Calu3 (cell line): Measurements from ENCODE around the gene GDF2. TPM values are rescaled to one million over a fixed set of nuclear protein-coding genes. Genes with fewer than 3 reads are reported as not detected.

Experiments used
- BruUV-seq: library from RNA; stranded (reverse); fragments of 400-500 nt; replicated peaks from 2 replicates; lab custom pipeline; 2021; lab: Mats Ljungman, UMichigan
- CTCF ChIA-PET: fragments of 300-600 bp; sonication (Branson Sonifier 250); formaldehyde crosslinking; loops from one replicate; lab custom pipeline; 2022; ENCODE audit warnings: antibody characterized with exemption; lab: Charles Lee
- DNase-seq: peaks from one replicate; pipeline ENCODE4 v3.0.0; 2022
- H3K27ac Mint-ChIP-seq: one replicate; pipeline ENCODE4 v1.8.0; 2022; ENCODE audit warnings: mixed read lengths; ENCODE audit not compliant: unreplicated experiment
- H3K27me3 Mint-ChIP-seq: one replicate; pipeline ENCODE4 v1.8.0; 2022; ENCODE audit warnings: mixed read lengths; ENCODE audit not compliant: unreplicated experiment
- H3K36me3 Mint-ChIP-seq: one replicate; pipeline ENCODE4 v1.8.0; 2022; ENCODE audit warnings: mild to moderate bottlenecking, moderate library complexity, mixed read lengths; ENCODE audit not compliant: insufficient read depth, unreplicated experiment
- H3K4me1 Mint-ChIP-seq: one replicate; pipeline ENCODE4 v1.8.0; 2022; ENCODE audit warnings: mild to moderate bottlenecking, low read depth, mixed read lengths; ENCODE audit not compliant: unreplicated experiment
- H3K4me3 Mint-ChIP-seq: one replicate; pipeline ENCODE4 v1.8.0; 2022; ENCODE audit warnings: mild to moderate bottlenecking, low read depth, moderate library complexity, mixed read lengths; ENCODE audit not compliant: unreplicated experiment
- H3K9me3 Mint-ChIP-seq: one replicate; pipeline ENCODE4 v1.8.0; 2022; ENCODE audit warnings: low read depth, mixed read lengths; ENCODE audit not compliant: unreplicated experiment
- CTCF ChIP-seq: fragments of 200-600 bp; IDR thresholded peaks from one replicate; pipeline ENCODE4 v1.8.0; 2022; ENCODE audit warnings: antibody characterized with exemption; ENCODE audit not compliant: unreplicated experiment
- intact Hi-C: fragments of 100-400 bp; cut with micrococcal nuclease; formaldehyde crosslinking; loops from one replicate; pipeline ENCODE4 v1.10.0; 2022; ENCODE audit not compliant: unreplicated experiment
- total RNA-seq: library from RNA; stranded (reverse); gene quantifications from 2 replicates; pipeline ENCODE4 v1.2.3, GENCODE V29; 2022

GDF2 gene
- total RNA-seq, 1 experiment from 2014 or later: not detected

DNA sequence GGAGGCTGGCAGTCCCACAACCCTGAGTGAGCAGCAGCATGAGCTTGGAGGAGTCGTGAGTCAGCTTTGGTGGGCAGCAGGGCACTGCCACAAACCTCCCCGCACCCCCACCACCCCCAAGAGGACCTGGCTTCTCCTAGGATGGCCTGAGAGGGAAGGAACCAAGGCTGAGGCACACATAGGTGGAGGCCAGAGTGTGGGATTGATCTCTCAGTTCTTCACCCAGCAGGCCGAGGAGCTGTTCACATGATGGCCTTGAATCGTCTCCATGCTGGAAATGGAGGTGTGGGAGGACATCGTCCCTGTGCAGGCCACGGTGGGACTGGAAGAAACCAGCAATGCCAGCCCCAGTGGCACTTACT is 39.6 kb upstream of the GDF2 start:
- CTCF ChIA-PET: no interaction called here
- no peak for TF ChIP-seq CTCF
- H3K9me3 Mint-ChIP-seq: no peaks in the 10 kb centered on the region
- no peaks in the 10 kb centered on the region for H3K4me1 Mint-ChIP-seq
- no peak for DNase-seq
- H3K27me3 Mint-ChIP-seq: peaks cover 83% of the 10 kb centered on the region
- H3K4me3 Mint-ChIP-seq: no peak overlapping the region
- no peak overlapping the region for H3K27ac Mint-ChIP-seq
- intact Hi-C loops: no loop called here
- BruUV-seq: no TSS peak
- no peaks in the 10 kb centered on the region for H3K36me3 Mint-ChIP-seq

DNA sequence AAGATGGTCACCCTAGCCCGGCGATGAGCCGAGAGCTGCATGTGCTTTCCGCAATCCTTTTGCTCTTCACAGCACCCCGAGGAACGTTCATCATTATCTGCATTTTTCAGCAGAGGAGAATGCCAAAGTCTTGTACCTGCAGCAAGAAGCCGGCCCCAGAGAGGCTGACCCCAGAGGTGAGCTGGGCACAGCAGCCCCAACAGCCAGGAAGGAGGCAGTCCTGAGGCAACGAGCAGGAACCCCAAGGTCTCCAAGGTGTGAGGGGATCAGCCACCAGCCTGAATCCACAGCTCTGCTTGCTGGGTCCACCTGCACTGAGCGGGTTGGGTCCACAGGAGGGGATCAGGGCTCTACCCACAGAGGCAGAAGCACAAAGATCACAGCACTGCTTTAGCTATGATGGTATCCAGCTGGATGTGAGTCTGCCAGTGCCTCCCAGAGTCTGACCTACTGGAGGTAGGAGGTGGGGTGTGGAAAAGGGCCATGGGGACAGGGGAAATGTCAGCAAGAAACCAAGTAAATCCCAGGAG is 39.1 kb upstream of the GDF2 start:
- H3K4me1 Mint-ChIP-seq: no peaks in the 10 kb centered on the region
- TF ChIP-seq CTCF: no peak
- intact Hi-C loops: no loop called here
- no peak for DNase-seq
- CTCF ChIA-PET: no interaction called here
- no peaks in the 10 kb centered on the region for H3K36me3 Mint-ChIP-seq
- H3K4me3 Mint-ChIP-seq: no peak overlapping the region
- no peaks in the 10 kb centered on the region for H3K9me3 Mint-ChIP-seq
- H3K27me3 Mint-ChIP-seq: peaks cover 83% of the 10 kb centered on the region
- no TSS peak for BruUV-seq
- no peak overlapping the region for H3K27ac Mint-ChIP-seq

DNA sequence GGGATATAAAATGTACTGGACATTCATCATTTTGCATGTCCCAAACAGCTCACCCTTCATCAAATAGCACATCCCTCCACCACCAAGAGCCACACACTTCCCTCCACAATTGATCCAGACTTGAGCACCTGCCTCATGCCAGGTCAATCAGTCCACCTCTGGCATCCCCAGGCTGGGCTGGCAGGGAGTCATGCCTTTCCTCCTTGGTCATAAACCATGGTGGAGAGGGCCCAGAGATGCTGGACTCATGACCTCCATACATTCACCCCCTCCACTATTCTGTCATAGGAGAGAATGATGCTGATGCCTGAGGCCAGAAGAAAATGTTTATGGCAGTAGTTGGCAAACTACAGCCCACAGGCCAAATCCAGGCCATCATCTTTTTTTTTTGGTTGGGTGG is 38.4 kb upstream of the GDF2 start:
- Mint-ChIP-seq H3K27me3 (peaks cover 85% of the 10 kb centered on the region), H3K36me3 (no peaks in the 10 kb centered on the region), H3K4me1 (no peaks in the 10 kb centered on the region), H3K4me3 (no peak overlapping the region), H3K9me3 (no peaks in the 10 kb centered on the region), H3K27ac (no peak overlapping the region)
- DNase-seq: no peak
- intact Hi-C loops: no loop called here
- CTCF ChIA-PET: no interaction called here
- no TSS peak for BruUV-seq
- no peak for TF ChIP-seq CTCF

- H3K27me3 Mint-ChIP-seq: peaks cover 92% of the 10 kb centered on the region
- BruUV-seq: no TSS peak
- TF ChIP-seq CTCF: no peak
- CTCF ChIA-PET: no interaction called here
- no peaks in the 10 kb centered on the region for H3K4me1 Mint-ChIP-seq
- no peaks in the 10 kb centered on the region for H3K36me3 Mint-ChIP-seq
- intact Hi-C loops: no loop called here
- DNase-seq: no peak
- H3K27ac Mint-ChIP-seq: no peak overlapping the region
- no peaks in the 10 kb centered on the region for H3K9me3 Mint-ChIP-seq
- H3K4me3 Mint-ChIP-seq: no peak overlapping the region
These were observed 36.7 kb upstream of the GDF2 start for GRCh38 chr10:47285381-47286115.
